HUDEP-2 (cell line): ENCODE results near the gene VEGFC.

Experiments
- DNase-seq, 76 experiments: peaks; one replicate each; lab custom pipeline; 2025; ENCODE audit not compliant: unreplicated experiment in 76 of 76; lab: John Stamatoyannopoulos, UW

VEGFC gene, protein sequence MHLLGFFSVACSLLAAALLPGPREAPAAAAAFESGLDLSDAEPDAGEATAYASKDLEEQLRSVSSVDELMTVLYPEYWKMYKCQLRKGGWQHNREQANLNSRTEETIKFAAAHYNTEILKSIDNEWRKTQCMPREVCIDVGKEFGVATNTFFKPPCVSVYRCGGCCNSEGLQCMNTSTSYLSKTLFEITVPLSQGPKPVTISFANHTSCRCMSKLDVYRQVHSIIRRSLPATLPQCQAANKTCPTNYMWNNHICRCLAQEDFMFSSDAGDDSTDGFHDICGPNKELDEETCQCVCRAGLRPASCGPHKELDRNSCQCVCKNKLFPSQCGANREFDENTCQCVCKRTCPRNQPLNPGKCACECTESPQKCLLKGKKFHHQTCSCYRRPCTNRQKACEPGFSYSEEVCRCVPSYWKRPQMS

DNA sequence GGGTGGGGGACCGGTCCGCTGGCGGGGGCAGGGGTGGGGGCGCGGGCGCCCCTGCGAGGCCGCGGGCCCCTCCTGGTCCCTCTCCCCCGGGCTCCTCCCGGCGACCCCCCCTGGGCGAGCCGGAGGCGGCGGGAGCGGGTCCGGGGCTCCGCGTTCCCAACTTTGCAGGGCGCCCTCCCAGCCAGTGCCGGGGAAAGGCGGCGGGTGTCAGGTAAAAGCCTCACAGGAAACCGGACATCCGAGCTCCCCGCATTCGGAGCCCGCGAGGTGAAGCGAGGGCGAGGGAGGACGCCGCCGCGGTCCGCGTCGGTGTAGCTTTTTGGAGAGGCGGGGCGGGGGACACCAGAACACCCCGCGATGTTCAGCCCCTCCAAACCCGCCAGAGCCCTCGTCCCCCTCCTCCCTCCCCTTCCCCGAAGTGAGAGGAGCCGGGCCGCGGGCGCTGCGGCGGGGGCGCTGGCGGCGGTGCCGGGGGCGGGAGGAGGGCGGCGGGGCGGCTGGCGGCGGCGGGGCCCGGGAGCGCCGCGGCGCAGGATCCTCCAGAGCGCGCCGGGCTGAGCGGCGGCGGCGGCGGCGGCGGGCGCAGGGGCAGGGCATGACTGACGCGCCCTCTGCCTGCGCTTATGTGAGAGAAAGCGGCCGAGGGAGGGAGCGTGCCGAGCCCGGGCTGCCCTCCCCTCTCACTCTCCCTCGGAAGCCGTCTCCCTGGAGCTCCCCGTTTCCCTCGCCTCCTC, at the start of gene VEGFC:
TSS of gene VEGFC (minus strand) at position 597 of the 734 bp plus-strand sequence. CDS start 611 bp downstream, outside the sequence.
- DNase-seq: peak in 19 of 76 experiments; percentile 0 to 33 (median 3)

GRCh38 chr4:176841711-176842112, 49.0 kb upstream of the VEGFC start:
- DNase-seq: no peak

- no peak for DNase-seq
Measured at GRCh38 chr4:176840166-176840565, 47.4 kb upstream of the VEGFC start.

DNA sequence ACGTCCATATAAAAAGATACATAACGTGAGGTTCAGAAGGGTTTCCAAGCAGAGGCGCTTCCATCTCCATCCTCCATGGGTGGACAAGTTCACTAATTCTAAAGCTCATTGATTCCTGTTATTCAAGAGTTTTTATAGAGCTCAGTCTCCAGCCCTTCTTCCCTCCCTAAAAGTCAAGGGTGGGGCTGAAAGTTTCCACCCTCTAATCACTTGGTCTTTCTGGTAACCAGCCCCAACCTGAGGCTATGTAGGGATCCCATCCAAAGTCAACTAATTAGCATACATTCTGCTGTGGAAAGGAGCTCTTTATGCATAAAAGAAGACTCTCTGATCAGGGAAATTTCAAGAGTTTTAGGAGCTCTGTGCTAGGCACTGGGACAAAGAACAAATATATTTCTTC, 46.9 kb upstream of the VEGFC start:
- no peak for DNase-seq

- no peak for DNase-seq
Measured at GRCh38 chr4:176838601-176839433, 46.1 kb upstream of the VEGFC start.

GRCh38 chr4:176837169-176837895, 44.6 kb upstream of the VEGFC start:
- DNase-seq: no peak

- DNase-seq: no peak
Measured at GRCh38 chr4:176834531-176834930, 41.8 kb upstream of the VEGFC start.

GRCh38 chr4:176833400-176834175, 40.9 kb upstream of the VEGFC start:
- no peak for DNase-seq

DNA sequence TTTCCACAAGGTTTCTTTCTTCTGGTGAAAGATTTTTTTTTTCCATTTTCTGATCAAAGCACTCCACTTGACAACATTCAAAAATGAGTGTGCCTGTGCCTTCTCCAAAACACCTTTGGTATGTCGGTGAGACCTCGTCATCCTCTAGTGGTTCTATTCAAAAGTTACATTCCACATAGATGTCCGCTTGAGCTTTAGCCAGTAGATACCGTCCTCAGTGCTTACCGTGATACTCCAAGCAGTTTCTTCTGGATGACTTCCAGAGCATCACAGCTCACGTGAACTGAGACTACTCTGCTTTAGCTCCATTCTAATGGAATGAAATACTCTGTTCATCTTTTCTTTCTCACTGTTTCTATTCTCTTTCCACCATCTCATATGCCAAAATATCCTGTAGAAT, 38.2 kb upstream of the VEGFC start:
- DNase-seq: no peak

DNA sequence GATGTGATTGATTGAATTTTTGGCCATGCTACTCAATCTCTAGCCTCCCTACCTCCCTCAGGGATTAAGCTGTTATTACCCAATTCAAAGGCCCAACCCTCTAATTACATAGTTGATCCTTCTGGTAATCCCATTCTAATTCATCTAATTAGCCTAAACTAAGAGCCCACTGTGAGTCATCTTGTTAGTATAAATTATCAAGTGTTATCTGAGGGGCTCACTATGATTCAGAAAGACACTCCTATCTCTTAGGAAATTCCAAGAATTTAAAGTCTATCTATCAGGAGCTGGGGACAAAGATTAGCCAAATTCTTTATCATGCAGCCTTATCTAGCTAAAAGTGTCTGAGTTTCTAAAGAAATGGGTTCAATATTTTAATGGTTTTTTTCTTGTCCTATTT, 32.9 kb upstream of the VEGFC start:
- no peak for DNase-seq

GRCh38 chr4:176824645-176825366, 32.1 kb upstream of the VEGFC start:
- no peak for DNase-seq

DNA sequence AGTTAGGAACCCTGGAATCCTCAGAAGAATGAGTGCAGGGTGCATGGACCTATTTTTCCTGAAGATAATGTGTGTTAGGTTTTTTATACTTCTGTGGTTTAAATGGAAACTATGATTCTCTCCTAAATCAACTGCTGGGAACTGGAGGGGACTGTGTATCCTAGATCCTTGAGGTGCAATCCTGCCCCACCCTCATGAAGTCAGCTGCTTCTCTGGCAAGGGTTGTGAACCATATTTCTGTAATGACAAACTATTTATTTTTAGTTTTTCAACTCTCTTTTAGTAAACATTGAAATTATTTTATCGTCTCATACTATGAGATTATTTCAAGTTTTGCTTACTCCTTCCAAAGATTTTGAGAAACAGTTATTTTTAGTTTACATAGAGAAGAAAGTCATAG, 25.8 kb upstream of the VEGFC start:
- DNase-seq: no peak

GRCh38 chr4:176817204-176817603, 24.5 kb upstream of the VEGFC start:
- no peak for DNase-seq

DNA sequence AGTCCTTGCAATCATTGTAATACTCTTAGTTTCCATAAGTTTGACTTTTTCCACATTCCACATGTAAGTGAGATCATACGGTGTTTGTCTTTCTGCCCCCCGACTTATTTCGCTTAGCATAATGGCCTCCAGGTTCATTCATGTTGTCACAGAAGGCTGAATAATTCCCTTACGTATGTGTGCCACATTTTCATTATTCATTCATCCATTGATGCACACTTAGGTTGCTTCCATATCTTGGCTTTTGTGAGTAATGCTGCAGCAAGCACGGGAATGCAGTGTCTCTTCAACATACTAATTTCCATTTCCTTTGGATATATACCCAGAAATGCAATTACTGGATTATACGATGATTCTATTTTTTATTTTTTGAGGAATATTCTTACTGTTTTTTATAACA, 22.0 kb upstream of the VEGFC start:
- no peak for DNase-seq

DNA sequence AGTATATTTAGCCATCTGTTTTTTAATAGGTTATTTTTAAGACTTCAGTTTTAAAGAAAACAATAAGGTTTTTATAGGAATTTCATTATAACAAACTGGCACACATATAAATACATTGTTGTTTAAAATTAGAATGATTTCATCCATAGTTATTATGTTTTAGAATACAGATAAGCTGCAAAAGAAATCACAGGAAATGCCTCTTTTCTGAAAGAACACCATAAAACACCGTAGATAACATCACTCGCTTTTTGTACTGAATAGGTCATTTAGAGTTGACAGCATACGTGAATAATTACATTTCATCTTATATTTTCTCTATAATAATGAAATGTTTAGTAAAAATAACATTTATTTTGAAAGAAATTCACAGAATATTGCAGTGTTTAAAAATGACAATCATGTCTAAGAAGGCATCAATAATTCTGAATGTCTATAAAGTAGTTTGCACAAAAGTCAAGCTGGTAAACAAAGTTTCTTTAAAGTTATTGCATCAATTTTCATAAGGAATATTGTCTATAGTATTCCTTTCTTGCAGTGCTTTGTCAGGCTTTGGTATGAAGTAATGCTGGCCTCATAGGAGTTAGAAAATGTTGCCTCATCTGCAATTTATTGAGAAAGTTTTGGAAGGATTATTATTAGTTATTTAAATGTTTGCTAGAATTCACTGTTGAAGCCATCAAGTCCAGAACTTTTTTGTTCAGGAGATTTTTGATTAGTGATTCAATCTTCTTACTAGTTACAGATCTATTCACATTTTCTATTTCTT, 17.9 kb upstream of the VEGFC start:
- DNase-seq: no peak

DNA sequence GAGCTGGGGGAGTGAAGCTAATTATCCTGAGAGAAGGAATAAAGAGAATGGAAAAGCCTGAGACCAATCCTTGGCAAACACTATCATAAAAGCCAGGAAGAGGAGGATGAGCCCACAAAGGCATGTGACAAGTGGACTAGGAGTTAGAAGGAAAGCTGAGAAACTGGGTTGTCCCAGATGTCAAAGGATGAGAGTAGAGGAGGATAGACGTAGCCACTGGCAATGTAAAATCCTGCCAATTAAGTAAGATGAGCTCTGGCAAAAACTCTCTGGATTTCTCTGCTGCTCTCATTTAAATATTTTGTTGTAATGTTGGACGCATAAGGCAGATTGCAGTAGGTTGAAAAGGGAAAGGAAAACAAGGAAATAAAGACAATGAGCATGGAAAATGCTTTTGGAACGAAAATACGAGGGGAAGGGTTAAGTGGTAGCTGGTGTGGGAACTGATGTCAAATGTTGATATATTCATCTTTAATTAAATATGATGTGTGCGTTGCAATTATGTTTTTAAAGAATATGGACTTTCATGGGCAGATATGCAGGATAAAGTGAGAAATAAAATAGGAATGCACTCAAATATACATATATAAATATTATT, 14.2 kb upstream of the VEGFC start:
- no peak for DNase-seq

- DNase-seq: no peak
Measured at GRCh38 chr4:176805155-176805554, 12.4 kb upstream of the VEGFC start.
